ENCODE data around the gene CNTN5. TPM values are rescaled to one million over a fixed set of nuclear protein-coding genes. Genes with fewer than 3 reads are reported as not detected.

The CNTN5 gene
- total RNA-seq, 1 donor from 2014 or later = 0.24 TPM

DNA sequence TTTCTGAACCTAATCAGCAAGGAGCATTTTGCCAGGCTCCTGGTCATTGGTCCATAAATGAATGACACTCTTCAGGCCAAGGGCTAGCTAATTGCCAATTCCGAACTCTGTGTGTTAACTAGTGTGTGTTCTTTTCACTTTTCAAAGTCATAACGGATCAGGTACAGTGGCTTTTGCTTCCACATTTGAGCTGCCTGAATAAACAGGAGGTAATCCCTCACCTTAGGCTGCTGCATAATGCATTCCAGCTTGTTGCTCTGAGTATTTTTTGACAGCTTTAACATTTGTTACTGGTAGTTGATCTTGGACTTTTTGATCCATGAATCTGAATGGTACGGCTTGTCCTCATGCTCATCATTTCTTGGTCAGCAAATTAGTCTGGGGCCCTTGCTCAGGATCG lies 485.1 kb downstream of the CNTN5 start:
- no peaks in the 10 kb centered on the region for H3K27me3 ChIP-seq (ENCODE audit: low read depth)
- TF ChIP-seq, protein P1, sequence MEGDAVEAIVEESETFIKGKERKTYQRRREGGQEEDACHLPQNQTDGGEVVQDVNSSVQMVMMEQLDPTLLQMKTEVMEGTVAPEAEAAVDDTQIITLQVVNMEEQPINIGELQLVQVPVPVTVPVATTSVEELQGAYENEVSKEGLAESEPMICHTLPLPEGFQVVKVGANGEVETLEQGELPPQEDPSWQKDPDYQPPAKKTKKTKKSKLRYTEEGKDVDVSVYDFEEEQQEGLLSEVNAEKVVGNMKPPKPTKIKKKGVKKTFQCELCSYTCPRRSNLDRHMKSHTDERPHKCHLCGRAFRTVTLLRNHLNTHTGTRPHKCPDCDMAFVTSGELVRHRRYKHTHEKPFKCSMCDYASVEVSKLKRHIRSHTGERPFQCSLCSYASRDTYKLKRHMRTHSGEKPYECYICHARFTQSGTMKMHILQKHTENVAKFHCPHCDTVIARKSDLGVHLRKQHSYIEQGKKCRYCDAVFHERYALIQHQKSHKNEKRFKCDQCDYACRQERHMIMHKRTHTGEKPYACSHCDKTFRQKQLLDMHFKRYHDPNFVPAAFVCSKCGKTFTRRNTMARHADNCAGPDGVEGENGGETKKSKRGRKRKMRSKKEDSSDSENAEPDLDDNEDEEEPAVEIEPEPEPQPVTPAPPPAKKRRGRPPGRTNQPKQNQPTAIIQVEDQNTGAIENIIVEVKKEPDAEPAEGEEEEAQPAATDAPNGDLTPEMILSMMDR (IDR thresholded peaks at IDR 0.05) = no peak
- ATAC-seq (no peak), DNase-seq (no peak)
- no peaks in the 10 kb centered on the region for H3K9me3 ChIP-seq
- no peaks in the 10 kb centered on the region for H3K36me3 ChIP-seq
- H3K27ac ChIP-seq = no peak overlapping the region
- H3K4me1 ChIP-seq = no peaks in the 10 kb centered on the region
- no peak overlapping the region for H3K4me3 ChIP-seq
- intact Hi-C loops (cut with DNase I) = no loop called here

DNA sequence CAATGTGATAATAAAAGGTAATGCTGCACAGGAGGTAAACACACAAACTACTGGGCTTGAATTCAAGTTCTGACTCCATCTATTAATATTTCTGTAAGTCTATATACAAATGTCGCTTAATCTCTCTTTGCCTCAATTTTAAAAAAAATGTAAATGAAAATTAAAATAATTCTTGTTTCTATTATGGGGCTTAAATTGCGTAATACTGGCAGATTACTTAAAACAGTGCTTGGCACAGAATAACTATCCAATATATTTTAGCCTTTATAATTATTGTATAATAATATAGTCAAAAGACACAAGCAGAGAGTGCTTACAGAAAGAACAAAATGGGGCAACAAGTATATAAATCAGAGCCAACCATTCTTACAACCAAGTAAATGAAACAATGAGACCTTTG lies 489.1 kb downstream of the CNTN5 start:
- Histone ChIP-seq H3K36me3 (no peaks in the 10 kb centered on the region), H3K27ac (no peak overlapping the region), H3K9me3 (no peaks in the 10 kb centered on the region), H3K27me3 (ENCODE audit: low read depth) (no peaks in the 10 kb centered on the region), H3K4me1 (no peaks in the 10 kb centered on the region), H3K4me3 (no peak overlapping the region)
- ATAC-seq = no peak
- intact Hi-C loops (cut with DNase I) = no loop called here
- TF ChIP-seq, protein P1 (IDR thresholded peaks at IDR 0.05) = no peak
- DNase-seq = no peak

DNA sequence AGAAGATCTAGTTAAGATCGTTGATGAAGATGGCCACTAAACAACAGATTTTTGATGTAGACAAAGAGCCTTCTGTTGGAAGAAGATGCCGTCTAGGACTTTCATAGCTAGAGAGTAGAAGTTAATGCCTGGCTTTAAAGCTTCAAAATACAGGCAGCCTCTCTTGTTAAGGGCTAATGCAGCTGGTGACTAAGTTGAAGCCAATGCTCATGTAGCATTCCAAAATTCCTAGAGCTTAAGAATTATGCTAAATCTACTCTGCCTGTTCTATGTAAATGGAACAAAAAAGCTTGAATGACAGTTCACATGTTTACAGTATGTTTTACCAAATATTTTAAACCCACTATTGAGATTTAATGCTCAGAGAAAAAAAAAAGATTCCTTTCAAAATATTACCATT lies 492.6 kb downstream of the CNTN5 start:
- H3K4me1 ChIP-seq = no peaks in the 10 kb centered on the region
- H3K27me3 ChIP-seq (ENCODE audit: low read depth) = no peaks in the 10 kb centered on the region
- no peak overlapping the region for H3K4me3 ChIP-seq
- H3K36me3 ChIP-seq = no peaks in the 10 kb centered on the region
- TF ChIP-seq, protein P1 (IDR thresholded peaks at IDR 0.05) = no peak
- ATAC-seq (no peak), DNase-seq (no peak)
- no peak overlapping the region for H3K27ac ChIP-seq
- no peaks in the 10 kb centered on the region for H3K9me3 ChIP-seq
- intact Hi-C loops (cut with DNase I) = no loop called here

DNA sequence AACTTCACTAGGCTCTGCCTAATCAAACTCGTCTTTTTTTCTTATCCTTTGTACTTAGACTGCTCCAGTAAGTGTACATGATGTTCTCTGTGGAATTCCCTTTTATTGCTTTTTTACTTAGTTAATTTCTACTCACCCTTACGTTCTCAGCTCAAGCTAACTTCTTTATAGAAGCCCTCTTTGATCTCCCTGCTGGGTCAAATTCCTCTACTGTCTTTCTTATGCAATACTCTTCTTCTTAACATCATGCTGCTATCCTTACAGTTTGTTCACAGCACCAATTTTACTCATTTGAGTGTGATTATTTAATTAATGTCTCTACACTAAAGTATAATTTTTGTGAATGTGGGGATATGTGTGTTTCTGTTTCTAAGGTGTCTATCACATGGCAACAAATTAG lies 498.3 kb downstream of the CNTN5 start:
- no peaks in the 10 kb centered on the region for H3K4me1 ChIP-seq
- no peaks in the 10 kb centered on the region for H3K36me3 ChIP-seq
- intact Hi-C loops (cut with DNase I) = no loop called here
- TF ChIP-seq, protein P1 (IDR thresholded peaks at IDR 0.05) = no peak
- H3K27me3 ChIP-seq (ENCODE audit: low read depth) = no peaks in the 10 kb centered on the region
- DNase-seq = no peak
- ATAC-seq = no peak
- H3K9me3 ChIP-seq = no peaks in the 10 kb centered on the region
- H3K27ac ChIP-seq = no peak overlapping the region
- no peak overlapping the region for H3K4me3 ChIP-seq

DNA sequence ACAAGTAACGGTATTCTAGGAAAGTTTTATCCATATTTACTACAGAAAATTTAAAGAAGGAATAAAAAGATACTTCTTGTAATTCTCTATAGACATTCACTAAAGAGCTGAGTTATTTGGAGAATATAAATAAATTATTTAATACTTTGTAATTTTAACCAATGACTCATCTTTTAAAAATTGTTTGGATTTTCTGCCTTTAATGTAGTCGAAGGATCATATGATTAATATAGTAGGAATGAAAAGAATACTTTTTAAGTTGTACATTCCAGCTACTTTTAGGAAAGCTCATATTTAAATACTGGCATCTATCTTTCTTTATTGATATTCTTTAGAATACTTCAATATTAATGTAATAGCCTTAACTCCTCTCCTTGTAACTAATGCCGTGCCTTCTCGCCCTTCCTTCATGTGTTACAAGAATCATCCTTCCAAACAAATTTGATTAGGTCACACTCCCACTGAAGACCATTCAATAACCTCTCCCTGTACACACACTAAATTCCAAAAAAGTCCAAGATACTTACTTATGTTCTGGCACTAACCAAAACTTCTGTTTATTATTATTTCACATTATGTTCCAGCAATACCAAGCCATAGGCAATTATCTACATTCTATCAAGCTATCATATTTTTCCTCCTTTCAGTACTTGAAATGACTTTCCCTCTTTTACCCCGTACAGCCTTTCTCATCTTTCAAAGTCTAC lies 501.9 kb downstream of the CNTN5 start:
- ATAC-seq (no peak), DNase-seq (no peak)
- H3K27ac ChIP-seq = no peak overlapping the region
- intact Hi-C loops (cut with DNase I) = no loop called here
- no peaks in the 10 kb centered on the region for H3K9me3 ChIP-seq
- TF ChIP-seq, protein P1 (IDR thresholded peaks at IDR 0.05) = no peak
- H3K36me3 ChIP-seq = no peaks in the 10 kb centered on the region
- no peaks in the 10 kb centered on the region for H3K4me1 ChIP-seq
- no peaks in the 10 kb centered on the region for H3K27me3 ChIP-seq (ENCODE audit: low read depth)
- no peak overlapping the region for H3K4me3 ChIP-seq

Measured in lower lobe of right lung (tissue), 2 donors.